ENCODE measurements around the gene C1orf116.

The C1orf116 gene

DNA sequence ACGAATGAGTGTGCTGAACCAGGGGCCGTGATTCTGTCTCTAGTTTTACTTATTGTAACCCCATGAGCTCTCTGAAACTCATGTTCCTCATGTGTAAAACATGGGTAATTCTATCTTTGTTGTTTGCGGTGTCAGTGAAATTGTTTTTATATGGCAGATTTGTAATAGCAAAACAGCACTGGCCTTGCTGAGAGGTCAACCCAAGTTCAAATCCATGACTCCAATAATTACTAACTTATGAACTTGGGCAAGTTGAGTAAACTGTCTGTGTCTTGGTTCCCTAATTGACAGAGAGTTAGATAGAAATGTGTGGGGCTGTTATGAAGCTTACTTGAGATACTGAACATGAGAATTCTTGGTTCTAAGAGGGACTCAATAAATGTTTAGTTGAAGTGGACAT, 17.8 kb downstream of the C1orf116 start:
- DNase-seq (ENCODE audit: low spot score), result no peak
- no peak overlapping the region for H3K4me3 ChIP-seq
- no peak overlapping the region for H3K27ac ChIP-seq
- TF ChIP-seq, protein P1, sequence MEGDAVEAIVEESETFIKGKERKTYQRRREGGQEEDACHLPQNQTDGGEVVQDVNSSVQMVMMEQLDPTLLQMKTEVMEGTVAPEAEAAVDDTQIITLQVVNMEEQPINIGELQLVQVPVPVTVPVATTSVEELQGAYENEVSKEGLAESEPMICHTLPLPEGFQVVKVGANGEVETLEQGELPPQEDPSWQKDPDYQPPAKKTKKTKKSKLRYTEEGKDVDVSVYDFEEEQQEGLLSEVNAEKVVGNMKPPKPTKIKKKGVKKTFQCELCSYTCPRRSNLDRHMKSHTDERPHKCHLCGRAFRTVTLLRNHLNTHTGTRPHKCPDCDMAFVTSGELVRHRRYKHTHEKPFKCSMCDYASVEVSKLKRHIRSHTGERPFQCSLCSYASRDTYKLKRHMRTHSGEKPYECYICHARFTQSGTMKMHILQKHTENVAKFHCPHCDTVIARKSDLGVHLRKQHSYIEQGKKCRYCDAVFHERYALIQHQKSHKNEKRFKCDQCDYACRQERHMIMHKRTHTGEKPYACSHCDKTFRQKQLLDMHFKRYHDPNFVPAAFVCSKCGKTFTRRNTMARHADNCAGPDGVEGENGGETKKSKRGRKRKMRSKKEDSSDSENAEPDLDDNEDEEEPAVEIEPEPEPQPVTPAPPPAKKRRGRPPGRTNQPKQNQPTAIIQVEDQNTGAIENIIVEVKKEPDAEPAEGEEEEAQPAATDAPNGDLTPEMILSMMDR (IDR thresholded peaks at IDR 0.05), result no peak

DNA sequence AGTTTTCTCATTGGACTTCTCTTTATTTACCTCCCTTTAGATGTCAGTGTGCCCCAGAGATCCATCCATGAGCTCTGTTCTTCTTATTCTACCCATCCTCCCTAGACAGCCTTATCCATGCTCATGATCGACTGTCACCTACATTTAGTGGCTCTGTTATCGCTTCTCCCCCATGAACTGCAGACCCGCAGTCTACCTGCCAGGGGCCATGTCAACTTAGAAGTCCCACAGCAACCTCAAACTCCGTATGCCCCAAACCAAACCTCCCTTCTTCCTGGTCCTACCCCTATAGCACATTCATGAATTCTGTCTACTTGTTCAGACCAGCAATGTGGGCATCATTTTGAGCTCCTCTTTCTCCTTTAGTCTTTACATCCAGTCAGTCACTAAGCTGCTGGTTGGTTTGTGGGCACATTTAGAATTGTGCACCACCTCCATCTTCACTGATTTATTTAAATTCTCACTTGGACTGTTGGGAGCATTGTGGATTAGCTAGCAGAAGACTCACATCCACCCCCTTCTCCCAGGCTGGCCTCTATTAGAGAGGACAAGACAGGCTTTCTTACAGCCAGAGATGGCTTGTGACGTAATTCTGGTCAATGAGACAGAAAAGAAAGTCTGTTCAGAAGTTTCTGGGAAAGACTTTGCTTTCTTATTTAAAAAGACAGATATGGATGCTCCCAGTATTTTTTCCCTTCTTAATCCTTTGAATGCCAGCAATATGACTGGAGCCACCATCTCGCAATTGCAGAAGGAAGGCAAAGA, 19.1 kb downstream of the C1orf116 start:
- TF ChIP-seq, protein P1 (IDR thresholded peaks at IDR 0.05), result no peak
- Histone ChIP-seq H3K4me3 (no peak overlapping the region), H3K27ac (no peak overlapping the region)
- DNase-seq (ENCODE audit: low spot score), result no peak

DNA sequence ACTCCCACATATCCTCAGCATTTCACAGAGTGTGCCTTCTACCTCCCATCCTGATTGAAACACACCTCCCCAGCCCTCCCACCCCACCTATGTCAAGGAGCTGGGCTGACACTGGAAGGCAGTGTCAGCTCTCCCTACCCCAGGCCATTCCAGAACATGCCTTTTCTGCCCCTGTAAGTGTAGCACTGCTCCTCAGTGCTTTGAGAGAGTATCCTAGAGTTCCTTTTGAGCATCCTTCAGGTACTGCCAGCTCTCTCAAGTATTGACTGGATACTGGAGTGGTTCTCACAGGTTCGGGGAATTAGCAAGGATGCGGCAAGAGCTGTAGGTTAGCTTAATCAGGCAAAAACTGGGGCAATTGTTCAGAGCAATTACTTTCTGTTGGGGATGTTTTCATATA, 21.8 kb downstream of the C1orf116 start:
- H3K27ac ChIP-seq, result no peak overlapping the region
- TF ChIP-seq, protein P1 (IDR thresholded peaks at IDR 0.05), result no peak
- no peak overlapping the region for H3K4me3 ChIP-seq
- no peak for DNase-seq (ENCODE audit: low spot score)

DNA sequence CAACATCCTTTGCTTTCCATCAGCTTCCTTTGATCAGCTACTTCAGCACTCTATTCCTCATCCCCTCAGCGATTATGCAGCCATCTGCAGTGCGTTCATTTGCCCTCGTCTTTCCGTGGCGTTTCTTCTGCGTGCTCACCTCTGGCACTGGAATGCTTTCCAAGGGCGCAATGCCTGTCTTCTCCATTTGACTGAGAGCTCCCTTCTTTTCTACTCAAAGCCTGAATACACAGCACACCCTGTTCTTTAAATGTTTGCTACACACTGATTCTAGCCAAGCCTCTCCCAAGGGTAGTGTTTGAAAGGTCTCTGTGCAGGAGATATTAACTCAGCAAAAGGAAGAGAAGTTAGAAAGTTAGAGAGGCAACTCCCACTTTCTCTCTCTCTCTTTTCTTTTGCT, 22.6 kb downstream of the C1orf116 start:
- Histone ChIP-seq H3K27ac (no peak overlapping the region), H3K4me3 (no peak overlapping the region)
- TF ChIP-seq, protein P1 (IDR thresholded peaks at IDR 0.05), result no peak
- DNase-seq (ENCODE audit: low spot score), result no peak

DNA sequence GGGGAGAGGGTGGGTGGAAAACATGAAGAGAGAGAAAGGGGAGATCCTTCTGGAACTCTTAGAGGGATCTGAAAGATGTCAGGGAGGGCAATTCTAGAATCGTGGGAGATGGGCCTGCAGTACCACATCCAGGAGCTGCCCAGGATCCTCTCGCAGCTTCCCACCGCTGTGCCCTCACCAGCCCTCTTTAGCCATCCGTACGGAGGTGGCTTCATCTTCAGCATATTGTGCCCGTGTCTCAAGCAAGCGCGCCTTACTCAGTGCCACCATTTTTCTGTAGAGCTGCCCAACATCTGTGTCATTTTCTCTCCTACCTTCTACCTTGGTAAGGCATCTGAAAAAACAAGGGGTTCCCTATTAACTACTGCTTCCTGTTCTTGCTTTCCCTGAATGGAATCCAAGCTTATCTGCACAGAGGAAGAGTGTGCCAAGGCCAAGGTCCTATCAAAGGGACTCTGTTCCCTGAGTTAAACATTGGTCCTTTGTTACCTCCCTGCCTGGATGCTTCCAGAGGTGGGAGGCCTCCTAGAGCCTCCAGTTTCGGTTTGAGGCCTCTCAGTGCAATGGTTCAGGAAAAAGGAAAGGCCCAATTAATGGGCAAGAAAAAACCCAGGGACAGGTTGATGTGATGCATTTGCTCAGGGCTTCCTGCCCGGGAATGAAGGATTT, 23.2 kb downstream of the C1orf116 start:
- no peak for DNase-seq (ENCODE audit: low spot score)
- Histone ChIP-seq H3K27ac (no peak overlapping the region), H3K4me3 (no peak overlapping the region)
- TF ChIP-seq, protein P1 (IDR thresholded peaks at IDR 0.05), result no peak

DNA sequence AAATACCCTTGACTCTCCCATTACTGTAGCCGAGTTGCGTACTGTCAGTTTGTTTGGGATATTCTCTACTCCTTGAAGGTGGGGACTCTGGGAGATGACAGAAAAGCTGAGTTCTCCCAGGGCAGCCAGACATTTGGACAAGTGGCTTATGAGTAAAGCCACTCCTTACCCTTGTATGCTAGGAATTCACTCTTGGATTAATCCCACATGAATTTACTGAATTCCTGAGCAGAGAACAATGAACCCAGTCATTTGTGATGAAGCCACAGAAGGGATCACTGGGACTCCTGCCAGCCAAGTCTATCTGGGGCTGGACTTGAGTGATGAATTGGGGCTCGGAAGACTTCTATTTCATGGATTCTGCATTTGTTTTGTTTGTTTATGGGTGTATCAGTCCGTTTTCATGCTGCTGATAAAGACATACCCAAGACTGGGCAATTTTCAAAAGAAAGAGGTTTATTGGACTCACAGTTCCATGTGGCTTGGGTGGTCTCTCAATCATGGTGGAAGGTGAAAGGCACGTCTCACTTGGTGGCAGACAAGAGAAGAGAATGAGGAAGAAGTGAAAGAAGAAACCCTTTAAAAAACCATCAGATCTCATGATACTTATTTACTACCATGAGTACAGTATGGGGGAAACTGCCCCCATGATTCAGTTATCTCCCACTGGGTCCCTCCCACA, 25.1 kb downstream of the C1orf116 start:
- no peak overlapping the region for H3K27ac ChIP-seq
- TF ChIP-seq, protein P1 (IDR thresholded peaks at IDR 0.05), result no peak
- H3K4me3 ChIP-seq, result no peak overlapping the region
- DNase-seq (ENCODE audit: low spot score), result no peak

Data from coronary artery (tissue), 2 donors.